Mesothelial cell of epicardium (in vitro differentiated cells): ENCODE data around the gene DYSF. TPM values are rescaled to one million over a fixed set of nuclear protein-coding genes. Genes with fewer than 3 reads are reported as not detected.

Experiments
- DNase-seq, 2 experiments: peaks; one replicate each; pipeline ENCODE4 v3.0.0; 2021; ENCODE audit warnings: low spot score in 2 of 2; ENCODE audit not compliant: unreplicated experiment in 2 of 2
- H3K27ac Mint-ChIP-seq: 2 replicates; pipeline ENCODE4 v1.8.0; 2021; ENCODE audit warnings: mixed read lengths
- H3K27me3 Mint-ChIP-seq: 2 replicates; pipeline ENCODE4 v1.8.0; 2021; ENCODE audit warnings: low read depth, mixed read lengths
- H3K36me3 Mint-ChIP-seq: 2 replicates; pipeline ENCODE4 v1.8.0; 2021; ENCODE audit warnings: mixed read lengths
- H3K4me1 Mint-ChIP-seq: 2 replicates; pipeline ENCODE4 v1.8.0; 2021; ENCODE audit warnings: mixed read lengths
- H3K4me3 Mint-ChIP-seq: 2 replicates; pipeline ENCODE4 v1.8.0; 2021; ENCODE audit warnings: mild to moderate bottlenecking, moderate library complexity, mixed read lengths
- H3K9me3 Mint-ChIP-seq: 2 replicates; pipeline ENCODE4 v1.8.0; 2021; ENCODE audit warnings: mixed read lengths
- CTCF ChIP-seq: fragments of 200-600 bp; sonication (generic); IDR thresholded peaks from one replicate; pipeline ENCODE4 v1.5.0; 2021; ENCODE audit warnings: antibody characterized with exemption; ENCODE audit not compliant: unreplicated experiment
- total RNA-seq: library from RNA; stranded (reverse); gene quantifications from 3 replicates; pipeline ENCODE4 v1.2.1, GENCODE V29; 2021

DYSF gene
- total RNA-seq, 1 donor from 2014 or later, result 0.96 TPM

GRCh38 chr2:71686781-71687180 lies 233.4 kb downstream of the DYSF start:
- TF ChIP-seq CTCF, result no peak

GRCh38 chr2:71687412-71687811 lies 234.1 kb downstream of the DYSF start:
- H3K4me3 Mint-ChIP-seq, result no peak overlapping the region
- H3K27me3 Mint-ChIP-seq, result peaks cover 1% of the 10 kb centered on the region
- peaks cover 42% of the 10 kb centered on the region for H3K4me1 Mint-ChIP-seq
- no peak overlapping the region for H3K27ac Mint-ChIP-seq
- H3K36me3 Mint-ChIP-seq, result no peaks in the 10 kb centered on the region
- no peak for TF ChIP-seq CTCF
- H3K9me3 Mint-ChIP-seq, result no peaks in the 10 kb centered on the region
- no peak for DNase-seq

More at GRCh38 chr2:71686781-71687180, 233.4 kb downstream of the DYSF start:
- H3K27me3 Mint-ChIP-seq, result peaks cover 1% of the 10 kb centered on the region
- H3K4me1 Mint-ChIP-seq, result peaks cover 35% of the 10 kb centered on the region
- no peak for DNase-seq
- H3K36me3 Mint-ChIP-seq, result no peaks in the 10 kb centered on the region
- H3K4me3 Mint-ChIP-seq, result no peak overlapping the region
- no peaks in the 10 kb centered on the region for H3K9me3 Mint-ChIP-seq
- H3K27ac Mint-ChIP-seq, result no peak overlapping the region

GRCh38 chr2:71688530-71688929 lies 235.2 kb downstream of the DYSF start:
- Mint-ChIP-seq H3K27ac (no peak overlapping the region), H3K36me3 (no peaks in the 10 kb centered on the region), H3K4me1 (peaks cover 41% of the 10 kb centered on the region), H3K9me3 (no peaks in the 10 kb centered on the region), H3K4me3 (no peak overlapping the region), H3K27me3 (peaks cover 1% of the 10 kb centered on the region)
- no peak for TF ChIP-seq CTCF
- DNase-seq, result no peak

GRCh38 chr2:71689393-71689792 lies 236.0 kb downstream of the DYSF start:
- H3K36me3 Mint-ChIP-seq, result no peaks in the 10 kb centered on the region
- peaks cover 1% of the 10 kb centered on the region for H3K27me3 Mint-ChIP-seq
- peaks cover 39% of the 10 kb centered on the region for H3K4me1 Mint-ChIP-seq

GRCh38 chr2:71689968-71690834 lies 236.8 kb downstream of the DYSF start:
- Mint-ChIP-seq H3K9me3 (no peaks in the 10 kb centered on the region), H3K27ac (no peak overlapping the region), H3K4me1 (peaks cover 42% of the 10 kb centered on the region), H3K36me3 (no peaks in the 10 kb centered on the region), H3K27me3 (peaks cover 1% of the 10 kb centered on the region), H3K4me3 (no peak overlapping the region)
- no peak for TF ChIP-seq CTCF
- no peak for DNase-seq

More at GRCh38 chr2:71689393-71689792, 236.0 kb downstream of the DYSF start:
- H3K9me3 Mint-ChIP-seq, result no peaks in the 10 kb centered on the region
- TF ChIP-seq CTCF, result no peak
- no peak overlapping the region for H3K27ac Mint-ChIP-seq
- DNase-seq, result no peak
- H3K4me3 Mint-ChIP-seq, result no peak overlapping the region
